ENCODE data around the gene STUM.

The STUM gene

GRCh38 chr1:226575436-226575720 is 26.8 kb downstream of the STUM start:
- TF ChIP-seq SPI1 (IDR thresholded peaks at IDR 0.05; ENCODE audit: low read depth, low read length) (no peak), POU2F2 (IDR thresholded peaks at IDR 0.05; ENCODE audit: low read depth, low read length) (no peak), POLR2AphosphoS5 (IDR thresholded peaks at IDR 0.05; ENCODE audit: low read depth, low read length) (no peak), TAF1 (IDR thresholded peaks at IDR 0.05; ENCODE audit: low read depth, low read length) (no peak), POLR2A (IDR thresholded peaks at IDR 0.05; ENCODE audit: low read depth, low read length) (no peak), PAX5 (IDR thresholded peaks at IDR 0.05; ENCODE audit: insufficient read depth, low read length, severe bottlenecking) (no peak)
- DNase-seq (ENCODE audit: insufficient read length, low spot score) (no peak), FAIRE-seq (no peak)

DNA sequence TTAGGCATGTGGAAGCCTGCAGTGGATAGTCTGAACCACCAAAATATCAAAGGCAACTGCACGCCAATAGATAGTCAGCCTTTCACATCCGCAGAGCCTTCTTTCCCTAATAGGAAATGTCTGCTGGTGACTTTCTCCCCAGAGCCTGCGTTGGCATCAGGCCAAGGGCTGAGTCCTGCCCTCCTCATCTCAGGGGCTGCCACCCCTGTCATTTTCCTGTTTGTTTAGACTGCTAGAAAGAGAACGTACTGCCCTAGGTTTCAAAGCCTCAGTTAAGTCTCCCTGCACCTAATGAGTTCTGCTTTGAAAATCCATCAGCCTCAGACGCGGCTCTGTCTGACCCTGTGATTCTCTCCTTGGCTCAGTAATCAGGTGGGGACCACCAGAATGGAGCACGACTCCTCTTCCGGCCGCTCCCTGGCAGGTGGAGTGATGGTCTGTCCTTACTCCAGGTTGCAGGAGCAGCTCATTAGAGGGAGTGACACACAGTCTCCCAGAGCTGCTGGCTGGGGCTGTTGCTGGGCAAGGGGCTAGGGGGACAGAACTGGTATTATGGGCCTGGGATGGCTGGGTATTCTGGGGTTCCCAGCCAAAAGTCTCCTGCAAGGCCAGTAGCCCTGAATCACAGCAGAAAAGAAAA is 27.3 kb downstream of the STUM start:
- FAIRE-seq = no peak

DNA sequence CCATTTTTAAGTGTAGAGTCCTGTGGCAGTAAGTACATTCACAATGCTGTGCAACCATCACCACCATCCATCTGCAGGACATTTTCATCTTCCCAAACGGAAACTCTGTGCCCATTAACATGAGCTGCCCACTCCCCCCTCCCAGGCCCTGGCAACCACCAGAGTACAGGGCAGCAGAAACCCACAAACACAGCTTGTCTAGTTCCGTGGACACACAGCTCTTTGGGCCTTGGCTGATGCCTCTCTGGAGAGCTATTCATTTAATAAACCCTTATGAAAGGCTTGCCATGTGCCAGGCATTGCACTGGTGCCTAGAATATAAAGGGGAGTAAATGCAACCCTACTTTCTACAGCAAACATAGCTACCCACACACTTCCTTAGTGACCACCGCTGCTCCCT is 28.0 kb downstream of the STUM start:
- no peak for TF ChIP-seq TAF1 (IDR thresholded peaks at IDR 0.05; ENCODE audit: low read depth, low read length)
- no peak for DNase-seq (ENCODE audit: insufficient read length, low spot score)
- FAIRE-seq = no peak

More for the DNA sequence above, 27.3 kb downstream of the STUM start:
- DNase-seq (ENCODE audit: insufficient read length, low spot score) = no peak
- TF ChIP-seq POLR2A (IDR thresholded peaks at IDR 0.05; ENCODE audit: low read depth, low read length) = no peak
- no peak for TF ChIP-seq TAF1 (IDR thresholded peaks at IDR 0.05; ENCODE audit: low read depth, low read length)
- no peak for TF ChIP-seq POLR2AphosphoS5 (IDR thresholded peaks at IDR 0.05; ENCODE audit: low read depth, low read length)
- TF ChIP-seq PAX5 (IDR thresholded peaks at IDR 0.05; ENCODE audit: insufficient read depth, low read length, severe bottlenecking) = no peak
- TF ChIP-seq POU2F2 (IDR thresholded peaks at IDR 0.05; ENCODE audit: low read depth, low read length) = no peak
- no peak for TF ChIP-seq SPI1 (IDR thresholded peaks at IDR 0.05; ENCODE audit: low read depth, low read length)

DNA sequence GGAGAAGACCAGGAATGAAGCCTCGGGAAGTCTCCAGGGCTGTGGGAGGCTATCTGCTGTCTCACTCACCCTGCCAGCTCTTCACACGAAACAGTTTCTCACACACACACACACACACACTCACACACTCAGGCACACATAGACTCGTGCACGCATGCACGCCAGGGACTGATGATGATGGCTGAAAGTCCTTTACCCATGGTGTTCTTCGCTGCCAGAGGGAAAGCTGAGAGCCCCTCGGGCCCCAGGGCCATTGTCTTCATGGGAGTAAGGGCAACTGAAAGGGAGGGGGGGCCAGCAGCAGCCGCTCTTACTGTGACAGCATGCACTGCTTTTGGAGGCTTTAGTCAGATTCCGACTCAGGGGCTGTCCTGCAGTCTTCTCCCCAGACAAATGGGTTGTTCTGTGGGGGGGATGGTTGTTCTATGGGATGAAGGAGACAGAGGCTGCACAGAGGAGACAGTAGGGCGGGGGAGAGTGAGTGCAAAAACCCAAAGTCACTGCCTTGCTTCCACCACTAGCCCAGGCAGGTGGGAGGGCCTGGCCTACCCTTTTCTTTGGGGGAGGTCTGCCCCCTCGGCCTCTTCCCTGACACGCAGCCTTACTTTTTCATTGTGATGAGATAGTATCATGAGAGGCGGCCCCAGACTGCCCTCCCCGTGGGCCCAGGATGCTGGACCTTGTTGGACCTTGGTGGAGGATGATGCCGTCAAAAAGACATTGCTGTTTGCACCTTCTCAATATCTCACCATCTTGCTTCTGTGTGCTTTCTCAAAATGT is 29.0 kb downstream of the STUM start:
- DNase-seq (ENCODE audit: insufficient read length, low spot score) (no peak), FAIRE-seq (no peak)
- no peak for TF ChIP-seq TAF1 (IDR thresholded peaks at IDR 0.05; ENCODE audit: low read depth, low read length)

- FAIRE-seq (no peak), DNase-seq (ENCODE audit: insufficient read length, low spot score) (no peak)
- TF ChIP-seq POLR2AphosphoS5 (IDR thresholded peaks at IDR 0.05; ENCODE audit: low read depth, low read length) (no peak), POU2F2 (IDR thresholded peaks at IDR 0.05; ENCODE audit: low read depth, low read length) (no peak), POLR2A (IDR thresholded peaks at IDR 0.05; ENCODE audit: low read depth, low read length) (no peak), SPI1 (IDR thresholded peaks at IDR 0.05; ENCODE audit: low read depth, low read length) (no peak), PAX5 (IDR thresholded peaks at IDR 0.05; ENCODE audit: insufficient read depth, low read length, severe bottlenecking) (no peak), TAF1 (IDR thresholded peaks at IDR 0.05; ENCODE audit: low read depth, low read length) (no peak)
These were observed 30.5 kb downstream of the STUM start for GRCh38 chr1:226578946-226579578.

DNA sequence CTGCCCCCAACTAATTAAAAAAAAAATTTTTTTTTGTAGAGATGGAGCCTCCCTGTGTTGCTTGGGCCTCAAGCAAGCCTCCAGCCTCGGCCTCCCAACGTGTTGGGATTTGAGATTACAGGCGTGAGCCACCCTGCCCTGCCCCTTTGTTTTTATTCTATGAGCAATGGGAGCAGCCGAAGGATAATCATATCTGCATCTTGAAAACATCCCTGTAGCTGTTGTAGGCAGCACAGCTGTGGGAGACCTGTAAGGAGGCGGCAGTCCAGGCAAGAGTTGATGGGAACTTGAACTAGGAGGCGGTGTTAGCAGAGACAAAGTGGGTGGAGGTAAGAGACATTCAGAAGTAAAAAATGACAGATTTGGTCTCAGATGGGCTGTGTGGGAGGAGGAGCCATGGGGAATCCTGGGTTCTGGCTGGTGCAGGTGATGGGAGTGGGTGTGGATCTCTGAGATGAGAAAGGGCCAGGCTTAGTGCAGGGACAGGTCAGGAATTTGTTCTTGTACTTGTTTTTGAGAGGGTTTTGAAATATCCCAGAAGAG is 31.3 kb downstream of the STUM start:
- no peak for FAIRE-seq
- DNase-seq (ENCODE audit: insufficient read length, low spot score) = no peak

GRCh38 chr1:226580625-226581270 is 32.2 kb downstream of the STUM start:
- no peak for TF ChIP-seq POU2F2 (IDR thresholded peaks at IDR 0.05; ENCODE audit: low read depth, low read length)
- no peak for TF ChIP-seq PAX5 (IDR thresholded peaks at IDR 0.05; ENCODE audit: insufficient read depth, low read length, severe bottlenecking)
- TF ChIP-seq POLR2AphosphoS5 (IDR thresholded peaks at IDR 0.05; ENCODE audit: low read depth, low read length) = no peak
- no peak for TF ChIP-seq TAF1 (IDR thresholded peaks at IDR 0.05; ENCODE audit: low read depth, low read length)
- TF ChIP-seq POLR2A (IDR thresholded peaks at IDR 0.05; ENCODE audit: low read depth, low read length) = no peak
- TF ChIP-seq SPI1 (IDR thresholded peaks at IDR 0.05; ENCODE audit: low read depth, low read length) = no peak
- DNase-seq (ENCODE audit: insufficient read length, low spot score) = no peak
- no peak for FAIRE-seq

More for the DNA sequence above, 31.3 kb downstream of the STUM start:
- TF ChIP-seq SPI1 (IDR thresholded peaks at IDR 0.05; ENCODE audit: low read depth, low read length) (no peak), POU2F2 (IDR thresholded peaks at IDR 0.05; ENCODE audit: low read depth, low read length) (no peak), PAX5 (IDR thresholded peaks at IDR 0.05; ENCODE audit: insufficient read depth, low read length, severe bottlenecking) (no peak), TAF1 (IDR thresholded peaks at IDR 0.05; ENCODE audit: low read depth, low read length) (no peak), POLR2A (IDR thresholded peaks at IDR 0.05; ENCODE audit: low read depth, low read length) (no peak), POLR2AphosphoS5 (IDR thresholded peaks at IDR 0.05; ENCODE audit: low read depth, low read length) (no peak)

- FAIRE-seq (no peak), DNase-seq (ENCODE audit: insufficient read length, low spot score) (no peak)
- TF ChIP-seq TAF1 (IDR thresholded peaks at IDR 0.05; ENCODE audit: low read depth, low read length) (no peak), SPI1 (IDR thresholded peaks at IDR 0.05; ENCODE audit: low read depth, low read length) (no peak), POLR2AphosphoS5 (IDR thresholded peaks at IDR 0.05; ENCODE audit: low read depth, low read length) (no peak), POLR2A (IDR thresholded peaks at IDR 0.05; ENCODE audit: low read depth, low read length) (no peak), POU2F2 (IDR thresholded peaks at IDR 0.05; ENCODE audit: low read depth, low read length) (no peak), PAX5 (IDR thresholded peaks at IDR 0.05; ENCODE audit: insufficient read depth, low read length, severe bottlenecking) (no peak)
These were observed 33.2 kb downstream of the STUM start for GRCh38 chr1:226581650-226582330.

GRCh38 chr1:226582966-226583365 is 34.4 kb downstream of the STUM start:
- FAIRE-seq (no peak), DNase-seq (ENCODE audit: insufficient read length, low spot score) (no peak)
- TF ChIP-seq POLR2AphosphoS5 (IDR thresholded peaks at IDR 0.05; ENCODE audit: low read depth, low read length) = no peak
- no peak for TF ChIP-seq SPI1 (IDR thresholded peaks at IDR 0.05; ENCODE audit: low read depth, low read length)
- TF ChIP-seq POU2F2 (IDR thresholded peaks at IDR 0.05; ENCODE audit: low read depth, low read length) = no peak

Data from GM12891 (cell line).